Cardiac ventricle fibroblast (primary cell): ENCODE data around the gene GNGT1. TPM values are rescaled to one million over a fixed set of nuclear protein-coding genes. Genes with fewer than 3 reads are reported as not detected.

Experiments
- total RNA-seq: library from RNA; depleted of rRNA; stranded (reverse); fragments of >200 nt; gene quantifications from 2 replicates; pipeline ENCODE4 v1.2.3, GENCODE V29; 2015

GNGT1 gene
- total RNA-seq: not detected in 2 replicates

GRCh38 chr7:93906267-93906666, at the start of gene GNGT1:
Gene GNGT1 (plus strand): TSS chr7:93906567. CDS start chr7:93906747, 180 bp downstream.

DNA sequence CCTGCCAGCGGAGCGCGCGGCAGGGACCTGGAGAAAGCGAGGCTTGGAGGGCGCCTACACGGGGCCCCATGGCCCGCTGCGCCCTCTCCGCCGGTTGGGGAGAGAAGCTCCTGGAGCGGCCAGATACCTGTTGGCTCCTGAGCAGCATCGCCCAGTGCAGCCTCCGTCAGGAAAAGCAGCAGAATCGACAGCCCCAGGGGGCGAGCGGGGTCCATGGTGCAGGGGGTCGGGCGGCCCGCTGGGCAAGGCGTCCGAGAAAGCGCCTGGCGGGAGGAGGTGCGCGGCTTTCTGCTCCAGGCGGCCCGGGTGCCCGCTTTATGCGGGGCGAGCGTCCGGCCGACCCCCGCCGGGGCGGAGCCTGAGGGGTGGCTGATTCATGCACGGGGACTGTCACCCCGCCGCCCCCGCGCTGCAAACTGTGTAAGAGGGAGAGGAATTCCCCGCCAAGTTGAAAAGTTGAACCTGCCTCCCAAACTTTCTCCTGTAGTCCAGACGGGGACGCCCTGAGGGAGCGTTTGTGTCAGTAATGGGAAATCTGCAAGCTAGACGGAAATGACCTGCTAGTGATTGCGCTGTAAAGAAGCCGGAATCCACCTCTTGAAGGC, 15.8 kb upstream of the GNGT1 start, which contains the start of gene TFPI2:
Gene TFPI2, minus strand, starts transcription at position 290 of the 605 bp plus-strand sequence. Its CDS starts 75 bp downstream, at position 215.

DNA sequence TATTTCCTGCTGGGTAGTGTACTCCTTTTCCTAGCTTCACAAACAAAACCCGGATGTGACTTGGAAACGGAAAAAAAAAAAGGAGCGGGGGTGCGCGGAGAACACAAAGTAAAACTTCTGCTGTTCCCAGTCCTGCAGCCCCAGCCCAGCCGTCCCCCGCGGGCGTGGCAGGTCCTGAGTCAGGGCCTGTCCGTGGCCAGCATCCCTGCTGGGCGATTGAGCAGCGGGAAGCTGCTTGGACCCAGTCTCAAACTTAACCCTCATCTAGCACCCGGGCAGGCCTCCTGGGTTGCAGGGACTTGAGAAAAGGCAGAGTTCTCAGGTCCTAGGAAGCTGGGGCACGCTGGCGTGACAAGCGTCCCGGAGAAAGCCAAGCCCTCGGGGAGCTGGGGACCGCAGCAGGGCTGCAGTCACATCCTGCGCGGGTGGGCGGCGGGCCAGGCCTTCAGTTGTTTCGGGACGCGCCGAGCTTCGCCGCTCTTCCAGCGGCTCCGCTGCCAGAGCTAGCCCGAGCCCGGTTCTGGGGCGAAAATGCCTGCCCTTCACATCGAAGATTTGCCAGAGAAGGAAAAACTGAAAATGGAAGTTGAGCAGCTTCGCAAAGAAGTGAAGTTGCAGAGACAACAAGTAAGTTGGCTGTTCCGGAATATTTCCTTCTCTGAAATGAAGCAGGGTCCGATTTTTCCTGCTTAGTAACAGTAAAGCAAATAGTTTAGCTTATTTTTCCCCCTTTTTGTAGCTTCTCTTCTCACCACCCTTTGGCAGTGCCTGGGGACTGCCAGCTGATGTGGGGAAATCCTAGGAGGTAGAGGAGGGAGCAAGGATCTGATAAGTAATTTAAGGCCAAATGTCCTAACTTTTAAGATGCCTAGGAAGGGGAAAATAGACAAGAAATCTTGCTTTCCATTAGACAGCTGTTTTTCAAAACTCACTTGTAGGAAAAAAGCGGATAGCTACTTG, 15.5 kb downstream of the GNGT1 start, which contains the start of gene GNG11:
Gene GNG11, plus strand, starts transcription at position 129 of the 960 bp plus-strand sequence. Its CDS starts 403 bp downstream, at position 532.

Other genes starting within 250 kb of the GNGT1 start
- gene TFPI2, start 15.8 kb upstream of the GNGT1 start, total RNA-seq: 87.4 and 112 TPM in 2 replicates
- gene GNG11, start 15.2 kb downstream of the GNGT1 start, total RNA-seq: 35.1 and 48.0 TPM in 2 replicates
- 39.8 and 41.4 TPM in 2 replicates for gene BET1, start 97.8 kb downstream of the GNGT1 start, total RNA-seq